WTC11 (cell line): Measurements from ENCODE around the gene CCNF. TPM values are rescaled to one million over a fixed set of nuclear protein-coding genes. Genes with fewer than 3 reads are reported as not detected.

Source experiments
- ATAC-seq: fragments of 200-7000 bp; cut with Tn5 transposase; 2 replicates; pipeline ENCODE4 v1.10.0; 2021; ENCODE audit warnings: mild to moderate bottlenecking, moderate library complexity
- CTCF ChIA-PET: fragments of 300-600 bp; sonication (Branson Sonifier 250); formaldehyde crosslinking; loops from one replicate; lab custom pipeline; 2021; ENCODE audit warnings: antibody characterized with exemption; lab: Charles Lee
- POLR2A ChIA-PET: fragments of 350-600 bp; sonication (Branson Sonifier 250); formaldehyde crosslinking; loops from one replicate; lab custom pipeline; 2021; ENCODE audit warnings: antibody characterized with exemption; lab: Charles Lee
- DNase-seq: peaks from one replicate; pipeline ENCODE4 v3.0.0; 2021; ENCODE audit warnings: low spot score
- H3K27ac Mint-ChIP-seq: 2 replicates; pipeline ENCODE4 v1.8.0; 2021; ENCODE audit warnings: mixed read lengths
- H3K27me3 Mint-ChIP-seq: 2 replicates; pipeline ENCODE4 v1.8.0; 2021; ENCODE audit warnings: low read depth, mild to moderate bottlenecking, moderate library complexity, mixed read lengths
- H3K36me3 Mint-ChIP-seq: 2 replicates; pipeline ENCODE4 v1.8.0; 2021; ENCODE audit warnings: mixed read lengths
- H3K4me1 Mint-ChIP-seq: 2 replicates; pipeline ENCODE4 v1.8.0; 2022; ENCODE audit warnings: mixed read lengths
- H3K4me3 Mint-ChIP-seq: 2 replicates; pipeline ENCODE4 v1.8.0; 2021; ENCODE audit warnings: mild to moderate bottlenecking, moderate library complexity, mixed read lengths
- H3K9me3 Mint-ChIP-seq: 2 replicates; pipeline ENCODE4 v1.8.0; 2021; ENCODE audit warnings: mixed read lengths
- ATF1 ChIP-seq: sonication (generic); formaldehyde crosslinking; IDR thresholded peaks from 2 replicates; pipeline ENCODE4 v1.8.1; 2023; ENCODE audit warnings: mild to moderate bottlenecking, moderate library complexity, missing genetic modification reagents
- ESRRA ChIP-seq: sonication (generic); formaldehyde crosslinking; IDR thresholded peaks from 2 replicates; pipeline ENCODE4 v1.8.1; 2022; ENCODE audit warnings: mild to moderate bottlenecking, missing genetic modification reagents, borderline replicate concordance
- MLX ChIP-seq: sonication (generic); formaldehyde crosslinking; IDR thresholded peaks from 2 replicates; pipeline ENCODE4 v1.8.1; 2023; ENCODE audit warnings: mild to moderate bottlenecking, missing genetic modification reagents, moderate library complexity
- PRRX2 ChIP-seq: fragments of 250-450 bp; sonication (Bioruptor Pico); IDR thresholded peaks from 2 replicates; pipeline ENCODE4 v1.8.0; 2021; ENCODE audit warnings: mild to moderate bottlenecking
- RELA ChIP-seq: sonication (generic); formaldehyde crosslinking; IDR thresholded peaks from 2 replicates; pipeline ENCODE4 v1.8.1; 2022; ENCODE audit warnings: missing genetic modification reagents, mild to moderate bottlenecking, borderline replicate concordance
- SMAD3 ChIP-seq: sonication (generic); formaldehyde crosslinking; IDR thresholded peaks from 2 replicates; pipeline ENCODE4 v1.8.0; 2022; ENCODE audit warnings: missing genetic modification reagents, mild to moderate bottlenecking, borderline replicate concordance
- ZNF121 ChIP-seq: sonication (generic); formaldehyde crosslinking; IDR thresholded peaks from 2 replicates; pipeline ENCODE4 v1.8.0; 2023; ENCODE audit warnings: missing genetic modification reagents
- ZNF232 ChIP-seq: sonication (generic); formaldehyde crosslinking; IDR thresholded peaks from 2 replicates; pipeline ENCODE4 v1.8.0; 2022; ENCODE audit warnings: mild to moderate bottlenecking, missing genetic modification reagents
- ZNF263 ChIP-seq: sonication (generic); formaldehyde crosslinking; IDR thresholded peaks from 2 replicates; pipeline ENCODE4 v1.8.1; 2022; ENCODE audit warnings: low read depth, mild to moderate bottlenecking, moderate library complexity, missing genetic modification reagents
- ZNF396 ChIP-seq: fragments of 250-450 bp; sonication (Bioruptor Pico); IDR thresholded peaks from 2 replicates; pipeline ENCODE4 v1.8.0; 2021; ENCODE audit warnings: mild to moderate bottlenecking, moderate library complexity, borderline replicate concordance
- ZNF416 ChIP-seq: fragments of 250-450 bp; sonication (Bioruptor Pico); IDR thresholded peaks from 2 replicates; pipeline ENCODE4 v1.9.0; 2021; ENCODE audit warnings: mild to moderate bottlenecking, inconsistent platforms
- ZNF671 ChIP-seq: fragments of 250-450 bp; sonication (Bioruptor Pico); IDR thresholded peaks from 2 replicates; pipeline ENCODE4 v1.8.0; 2021; ENCODE audit warnings: mild to moderate bottlenecking
- total RNA-seq: library from RNA; stranded (reverse); gene quantifications from 3 replicates; pipeline ENCODE4 v1.2.3, GENCODE V29; 2021
- TF ChIP-seq, protein P1 (sequence below): fragments of 250-450 bp; sonication (Bioruptor Pico); IDR thresholded peaks from 2 replicates; pipeline ENCODE4 v1.9.0; 2021; ENCODE audit warnings: mild to moderate bottlenecking
- TF ChIP-seq, protein P2 (sequence below): sonication (generic); formaldehyde crosslinking; IDR thresholded peaks from 2 replicates; pipeline ENCODE4 v1.8.1; 2022; ENCODE audit warnings: mild to moderate bottlenecking, moderate library complexity, missing genetic modification reagents
- TF ChIP-seq, protein P3 (sequence below): sonication (generic); formaldehyde crosslinking; IDR thresholded peaks from 2 replicates; pipeline ENCODE4 v1.8.0; 2022; ENCODE audit warnings: mild to moderate bottlenecking, missing genetic modification reagents
- TF ChIP-seq, protein P4 (sequence below): sonication (generic); formaldehyde crosslinking; IDR thresholded peaks from 2 replicates; pipeline ENCODE4 v1.8.0; 2023; ENCODE audit warnings: missing genetic modification reagents, mild to moderate bottlenecking, borderline replicate concordance
- TF ChIP-seq, protein P5 (sequence below): sonication (generic); formaldehyde crosslinking; IDR thresholded peaks from 2 replicates; pipeline ENCODE4 v1.8.1; 2023; ENCODE audit warnings: mild to moderate bottlenecking, missing genetic modification reagents, borderline replicate concordance
- TF ChIP-seq, protein P6 (sequence below): sonication (generic); formaldehyde crosslinking; IDR thresholded peaks from 2 replicates; pipeline ENCODE4 v1.8.1; 2022; ENCODE audit warnings: low read depth, mild to moderate bottlenecking, moderate library complexity, missing genetic modification reagents, borderline replicate concordance

Gene CCNF
- total RNA-seq, 1 experiment from 2014 or later = 65.7 TPM

GRCh38 chr16:2428784-2429033 is 538 bp upstream of the CCNF start:
- ATAC-seq (no peak), DNase-seq (no peak)
- Mint-ChIP-seq H3K4me1 (peaks cover 23% of the 10 kb centered on the region), H3K9me3 (no peaks in the 10 kb centered on the region), H3K4me3 (peak overlapping the region; percentile 80), H3K36me3 (peaks cover 29% of the 10 kb centered on the region), H3K27me3 (peaks cover 11% of the 10 kb centered on the region)
- ChIA-PET POLR2A (interaction anchor here (0.9 to 1.1 kb wide), 2 partner anchors 31 to 46 kb away, joined by 3 to 4 read pairs; partner anchors contain the start of genes TBC1D24 and TEDC2), CTCF (interaction anchor here (0.5 to 3.7 kb wide), 13 partner anchors 9 to 234 kb away, joined by 3 to 32 read pairs (median 5); partner anchors contain the start of gene ECI1)
- 0 out of 2 replicates have a peak, but pooled peaks have one; percentile 55 for TF ChIP-seq MLX (CRISPR knock-in tag)
- TF ChIP-seq, protein P1, sequence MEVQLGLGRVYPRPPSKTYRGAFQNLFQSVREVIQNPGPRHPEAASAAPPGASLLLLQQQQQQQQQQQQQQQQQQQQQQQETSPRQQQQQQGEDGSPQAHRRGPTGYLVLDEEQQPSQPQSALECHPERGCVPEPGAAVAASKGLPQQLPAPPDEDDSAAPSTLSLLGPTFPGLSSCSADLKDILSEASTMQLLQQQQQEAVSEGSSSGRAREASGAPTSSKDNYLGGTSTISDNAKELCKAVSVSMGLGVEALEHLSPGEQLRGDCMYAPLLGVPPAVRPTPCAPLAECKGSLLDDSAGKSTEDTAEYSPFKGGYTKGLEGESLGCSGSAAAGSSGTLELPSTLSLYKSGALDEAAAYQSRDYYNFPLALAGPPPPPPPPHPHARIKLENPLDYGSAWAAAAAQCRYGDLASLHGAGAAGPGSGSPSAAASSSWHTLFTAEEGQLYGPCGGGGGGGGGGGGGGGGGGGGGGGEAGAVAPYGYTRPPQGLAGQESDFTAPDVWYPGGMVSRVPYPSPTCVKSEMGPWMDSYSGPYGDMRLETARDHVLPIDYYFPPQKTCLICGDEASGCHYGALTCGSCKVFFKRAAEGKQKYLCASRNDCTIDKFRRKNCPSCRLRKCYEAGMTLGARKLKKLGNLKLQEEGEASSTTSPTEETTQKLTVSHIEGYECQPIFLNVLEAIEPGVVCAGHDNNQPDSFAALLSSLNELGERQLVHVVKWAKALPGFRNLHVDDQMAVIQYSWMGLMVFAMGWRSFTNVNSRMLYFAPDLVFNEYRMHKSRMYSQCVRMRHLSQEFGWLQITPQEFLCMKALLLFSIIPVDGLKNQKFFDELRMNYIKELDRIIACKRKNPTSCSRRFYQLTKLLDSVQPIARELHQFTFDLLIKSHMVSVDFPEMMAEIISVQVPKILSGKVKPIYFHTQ (CRISPR knock-in tag) = no peak
- peak; percentile 51; the same call in 1 of the 2 replicates for TF ChIP-seq RELA (CRISPR knock-in tag)
- TF ChIP-seq, protein P2, sequence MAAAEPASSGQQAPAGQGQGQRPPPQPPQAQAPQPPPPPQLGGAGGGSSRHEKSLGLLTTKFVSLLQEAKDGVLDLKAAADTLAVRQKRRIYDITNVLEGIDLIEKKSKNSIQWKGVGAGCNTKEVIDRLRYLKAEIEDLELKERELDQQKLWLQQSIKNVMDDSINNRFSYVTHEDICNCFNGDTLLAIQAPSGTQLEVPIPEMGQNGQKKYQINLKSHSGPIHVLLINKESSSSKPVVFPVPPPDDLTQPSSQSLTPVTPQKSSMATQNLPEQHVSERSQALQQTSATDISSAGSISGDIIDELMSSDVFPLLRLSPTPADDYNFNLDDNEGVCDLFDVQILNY (CRISPR knock-in tag) = no peak
- TF ChIP-seq ZNF671 = no peak
- TF ChIP-seq ZNF121 (CRISPR knock-in tag) = 0 out of 2 replicates have a peak, but pooled peaks have one; percentile 9
- TF ChIP-seq ZNF416 (CRISPR knock-in tag) = peak; percentile 4; the same call in 1 of the 2 replicates
- TF ChIP-seq, protein P3, sequence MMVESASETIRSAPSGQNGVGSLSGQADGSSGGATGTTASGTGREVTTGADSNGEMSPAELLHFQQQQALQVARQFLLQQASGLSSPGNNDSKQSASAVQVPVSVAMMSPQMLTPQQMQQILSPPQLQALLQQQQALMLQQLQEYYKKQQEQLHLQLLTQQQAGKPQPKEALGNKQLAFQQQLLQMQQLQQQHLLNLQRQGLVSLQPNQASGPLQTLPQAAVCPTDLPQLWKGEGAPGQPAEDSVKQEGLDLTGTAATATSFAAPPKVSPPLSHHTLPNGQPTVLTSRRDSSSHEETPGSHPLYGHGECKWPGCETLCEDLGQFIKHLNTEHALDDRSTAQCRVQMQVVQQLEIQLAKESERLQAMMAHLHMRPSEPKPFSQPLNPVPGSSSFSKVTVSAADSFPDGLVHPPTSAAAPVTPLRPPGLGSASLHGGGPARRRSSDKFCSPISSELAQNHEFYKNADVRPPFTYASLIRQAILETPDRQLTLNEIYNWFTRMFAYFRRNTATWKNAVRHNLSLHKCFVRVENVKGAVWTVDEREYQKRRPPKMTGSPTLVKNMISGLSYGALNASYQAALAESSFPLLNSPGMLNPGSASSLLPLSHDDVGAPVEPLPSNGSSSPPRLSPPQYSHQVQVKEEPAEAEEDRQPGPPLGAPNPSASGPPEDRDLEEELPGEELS (CRISPR knock-in tag) = peak; percentile 89
- TF ChIP-seq, protein P4, sequence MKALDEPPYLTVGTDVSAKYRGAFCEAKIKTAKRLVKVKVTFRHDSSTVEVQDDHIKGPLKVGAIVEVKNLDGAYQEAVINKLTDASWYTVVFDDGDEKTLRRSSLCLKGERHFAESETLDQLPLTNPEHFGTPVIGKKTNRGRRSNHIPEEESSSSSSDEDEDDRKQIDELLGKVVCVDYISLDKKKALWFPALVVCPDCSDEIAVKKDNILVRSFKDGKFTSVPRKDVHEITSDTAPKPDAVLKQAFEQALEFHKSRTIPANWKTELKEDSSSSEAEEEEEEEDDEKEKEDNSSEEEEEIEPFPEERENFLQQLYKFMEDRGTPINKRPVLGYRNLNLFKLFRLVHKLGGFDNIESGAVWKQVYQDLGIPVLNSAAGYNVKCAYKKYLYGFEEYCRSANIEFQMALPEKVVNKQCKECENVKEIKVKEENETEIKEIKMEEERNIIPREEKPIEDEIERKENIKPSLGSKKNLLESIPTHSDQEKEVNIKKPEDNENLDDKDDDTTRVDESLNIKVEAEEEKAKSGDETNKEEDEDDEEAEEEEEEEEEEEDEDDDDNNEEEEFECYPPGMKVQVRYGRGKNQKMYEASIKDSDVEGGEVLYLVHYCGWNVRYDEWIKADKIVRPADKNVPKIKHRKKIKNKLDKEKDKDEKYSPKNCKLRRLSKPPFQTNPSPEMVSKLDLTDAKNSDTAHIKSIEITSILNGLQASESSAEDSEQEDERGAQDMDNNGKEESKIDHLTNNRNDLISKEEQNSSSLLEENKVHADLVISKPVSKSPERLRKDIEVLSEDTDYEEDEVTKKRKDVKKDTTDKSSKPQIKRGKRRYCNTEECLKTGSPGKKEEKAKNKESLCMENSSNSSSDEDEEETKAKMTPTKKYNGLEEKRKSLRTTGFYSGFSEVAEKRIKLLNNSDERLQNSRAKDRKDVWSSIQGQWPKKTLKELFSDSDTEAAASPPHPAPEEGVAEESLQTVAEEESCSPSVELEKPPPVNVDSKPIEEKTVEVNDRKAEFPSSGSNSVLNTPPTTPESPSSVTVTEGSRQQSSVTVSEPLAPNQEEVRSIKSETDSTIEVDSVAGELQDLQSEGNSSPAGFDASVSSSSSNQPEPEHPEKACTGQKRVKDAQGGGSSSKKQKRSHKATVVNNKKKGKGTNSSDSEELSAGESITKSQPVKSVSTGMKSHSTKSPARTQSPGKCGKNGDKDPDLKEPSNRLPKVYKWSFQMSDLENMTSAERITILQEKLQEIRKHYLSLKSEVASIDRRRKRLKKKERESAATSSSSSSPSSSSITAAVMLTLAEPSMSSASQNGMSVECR (CRISPR knock-in tag) = peak; percentile 97; the same call in 1 of the 2 replicates
- 0 out of 2 replicates have a peak, but pooled peaks have one; percentile 72 for TF ChIP-seq ESRRA (CRISPR knock-in tag)
- peak; percentile 89 for TF ChIP-seq ZNF232
- TF ChIP-seq ZNF396 = no peak
- TF ChIP-seq, protein P5, sequence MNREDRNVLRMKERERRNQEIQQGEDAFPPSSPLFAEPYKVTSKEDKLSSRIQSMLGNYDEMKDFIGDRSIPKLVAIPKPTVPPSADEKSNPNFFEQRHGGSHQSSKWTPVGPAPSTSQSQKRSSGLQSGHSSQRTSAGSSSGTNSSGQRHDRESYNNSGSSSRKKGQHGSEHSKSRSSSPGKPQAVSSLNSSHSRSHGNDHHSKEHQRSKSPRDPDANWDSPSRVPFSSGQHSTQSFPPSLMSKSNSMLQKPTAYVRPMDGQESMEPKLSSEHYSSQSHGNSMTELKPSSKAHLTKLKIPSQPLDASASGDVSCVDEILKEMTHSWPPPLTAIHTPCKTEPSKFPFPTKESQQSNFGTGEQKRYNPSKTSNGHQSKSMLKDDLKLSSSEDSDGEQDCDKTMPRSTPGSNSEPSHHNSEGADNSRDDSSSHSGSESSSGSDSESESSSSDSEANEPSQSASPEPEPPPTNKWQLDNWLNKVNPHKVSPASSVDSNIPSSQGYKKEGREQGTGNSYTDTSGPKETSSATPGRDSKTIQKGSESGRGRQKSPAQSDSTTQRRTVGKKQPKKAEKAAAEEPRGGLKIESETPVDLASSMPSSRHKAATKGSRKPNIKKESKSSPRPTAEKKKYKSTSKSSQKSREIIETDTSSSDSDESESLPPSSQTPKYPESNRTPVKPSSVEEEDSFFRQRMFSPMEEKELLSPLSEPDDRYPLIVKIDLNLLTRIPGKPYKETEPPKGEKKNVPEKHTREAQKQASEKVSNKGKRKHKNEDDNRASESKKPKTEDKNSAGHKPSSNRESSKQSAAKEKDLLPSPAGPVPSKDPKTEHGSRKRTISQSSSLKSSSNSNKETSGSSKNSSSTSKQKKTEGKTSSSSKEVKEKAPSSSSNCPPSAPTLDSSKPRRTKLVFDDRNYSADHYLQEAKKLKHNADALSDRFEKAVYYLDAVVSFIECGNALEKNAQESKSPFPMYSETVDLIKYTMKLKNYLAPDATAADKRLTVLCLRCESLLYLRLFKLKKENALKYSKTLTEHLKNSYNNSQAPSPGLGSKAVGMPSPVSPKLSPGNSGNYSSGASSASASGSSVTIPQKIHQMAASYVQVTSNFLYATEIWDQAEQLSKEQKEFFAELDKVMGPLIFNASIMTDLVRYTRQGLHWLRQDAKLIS = 0 out of 2 replicates have a peak, but pooled peaks have one; percentile 23
- TF ChIP-seq, protein P6, sequence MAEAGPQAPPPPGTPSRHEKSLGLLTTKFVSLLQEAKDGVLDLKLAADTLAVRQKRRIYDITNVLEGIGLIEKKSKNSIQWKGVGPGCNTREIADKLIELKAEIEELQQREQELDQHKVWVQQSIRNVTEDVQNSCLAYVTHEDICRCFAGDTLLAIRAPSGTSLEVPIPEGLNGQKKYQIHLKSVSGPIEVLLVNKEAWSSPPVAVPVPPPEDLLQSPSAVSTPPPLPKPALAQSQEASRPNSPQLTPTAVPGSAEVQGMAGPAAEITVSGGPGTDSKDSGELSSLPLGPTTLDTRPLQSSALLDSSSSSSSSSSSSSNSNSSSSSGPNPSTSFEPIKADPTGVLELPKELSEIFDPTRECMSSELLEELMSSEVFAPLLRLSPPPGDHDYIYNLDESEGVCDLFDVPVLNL (CRISPR knock-in tag) = no peak
- peak; percentile 56; the same call in 1 of the 2 replicates for TF ChIP-seq ZNF263 (CRISPR knock-in tag)
- 0 out of 2 replicates have a peak, but pooled peaks have one; percentile 72 for TF ChIP-seq PRRX2 (CRISPR knock-in tag)
- TF ChIP-seq SMAD3 (CRISPR knock-in tag) = 0 out of 2 replicates have a peak, but pooled peaks have one; percentile 89
- peak; percentile 84; the same call in 1 of the 2 replicates for TF ChIP-seq ATF1 (CRISPR knock-in tag)
- TF ChIP-seq, all 79 proteins: peak for 13
- no peak overlapping the region for H3K27ac Mint-ChIP-seq
